Mesenchymal stem cell (in vitro differentiated cells and primary cell): ENCODE results near the gene SRGAP1.

Source experiments
- DNase-seq: peaks from one replicate; pipeline ENCODE4 v3.0.0-alpha.2; 2013
- H2AFZ ChIP-seq: one replicate; pipeline ENCODE4 v1.6.1; 2013; ENCODE audit warnings: low read depth, mild to moderate bottlenecking, control low read depth, inconsistent platforms, low read length, moderate library complexity
- H2AK5ac ChIP-seq: 2 replicates; pipeline ENCODE4 v1.6.1; 2013; ENCODE audit warnings: low read length, moderate library complexity, mild to moderate bottlenecking, inconsistent platforms; ENCODE audit not compliant: severe bottlenecking
- H2BK120ac ChIP-seq: one replicate; pipeline ENCODE4 v1.6.1; 2013; ENCODE audit warnings: low read depth, mild to moderate bottlenecking, inconsistent platforms, low read length, moderate library complexity
- H2BK12ac ChIP-seq, 2 experiments: one replicate each; pipeline ENCODE4 v1.6.1; 2013; ENCODE audit warnings: inconsistent platforms in 2 of 2, low read length in 2 of 2, mild to moderate bottlenecking in 2 of 2, moderate library complexity in 2 of 2, control low read depth in 1 of 2
- H2BK15ac ChIP-seq: one replicate; pipeline ENCODE4 v1.6.1; 2013; ENCODE audit warnings: mild to moderate bottlenecking, low read depth, inconsistent platforms; ENCODE audit not compliant: poor library complexity, severe bottlenecking
- H2BK5ac ChIP-seq: 2 replicates; pipeline ENCODE4 v1.6.1; 2013; ENCODE audit warnings: low read depth, mild to moderate bottlenecking, low read length, control low read depth, inconsistent platforms; ENCODE audit not compliant: poor library complexity, severe bottlenecking
- H3K14ac ChIP-seq, 2 experiments: one replicate each; pipeline ENCODE4 v1.6.1; 2013; ENCODE audit warnings: inconsistent platforms in 2 of 2, low read length in 2 of 2, control low read depth in 1 of 2, mild to moderate bottlenecking in 1 of 2, moderate library complexity in 1 of 2
- H3K18ac ChIP-seq, 2 experiments: one replicate each; pipeline ENCODE4 v1.6.1; 2013; ENCODE audit warnings: inconsistent platforms in 2 of 2, low read length in 2 of 2, control low read depth in 1 of 2, low read depth in 1 of 2, mild to moderate bottlenecking in 1 of 2
- H3K23ac ChIP-seq, 2 experiments: one replicate each; pipeline ENCODE4 v1.6.1; 2013; ENCODE audit warnings: inconsistent platforms in 2 of 2, low read length in 2 of 2, mild to moderate bottlenecking in 2 of 2, moderate library complexity in 2 of 2, control low read depth in 1 of 2
- H3K27ac ChIP-seq: 2 replicates; pipeline ENCODE4 v1.5.1; 2013; ENCODE audit warnings: mild to moderate bottlenecking, moderate library complexity, low read length, control low read depth, inconsistent platforms; ENCODE audit not compliant: poor library complexity, severe bottlenecking
- H3K27me3 ChIP-seq, 2 experiments: 2 replicates each; pipeline versions ENCODE4 v1.6.1 to v1.7.0; 2013; ENCODE audit warnings: low read length in 2 of 2, mild to moderate bottlenecking in 2 of 2, moderate library complexity in 2 of 2, control low read depth in 1 of 2, inconsistent platforms in 1 of 2; ENCODE audit not compliant: control insufficient read depth in 1 of 2, insufficient read depth in 1 of 2
- H3K36me3 ChIP-seq, 2 experiments: 2 replicates each; pipeline versions ENCODE4 v1.6.1 to v1.7.0; 2013; ENCODE audit warnings: low read length in 2 of 2, control low read depth in 1 of 2, inconsistent platforms in 1 of 2, low read depth in 1 of 2, mild to moderate bottlenecking in 1 of 2; ENCODE audit not compliant: insufficient read depth in 2 of 2, control insufficient read depth in 1 of 2
- H3K4ac ChIP-seq, 2 experiments: one replicate each; pipeline ENCODE4 v1.6.1; 2013; ENCODE audit warnings: inconsistent platforms in 2 of 2, low read length in 2 of 2, mild to moderate bottlenecking in 2 of 2, moderate library complexity in 2 of 2, control low read depth in 1 of 2, low read depth in 1 of 2
- H3K4me1 ChIP-seq: 2 replicates; pipeline ENCODE4 v1.6.1; 2013; ENCODE audit warnings: low read depth, low read length, control low read depth; ENCODE audit not compliant: control insufficient read depth, insufficient read depth
- H3K4me2 ChIP-seq: 2 replicates; pipeline ENCODE4 v1.6.1; 2013; ENCODE audit warnings: low read length, mild to moderate bottlenecking, inconsistent platforms; ENCODE audit not compliant: poor library complexity, severe bottlenecking
- H3K4me3 ChIP-seq, 2 experiments: 2 replicates each; pipeline versions ENCODE4 v1.5.1 to v1.7.0; 2013; ENCODE audit warnings: low read length in 2 of 2, mild to moderate bottlenecking in 2 of 2, control low read depth in 1 of 2, low read depth in 1 of 2; ENCODE audit not compliant: insufficient read depth in 1 of 2
- H3K79me1 ChIP-seq: replicated peaks from 2 replicates; pipeline ENCODE4 v1.6.1; 2013; ENCODE audit warnings: mild to moderate bottlenecking, control low read depth, low read length, inconsistent platforms; ENCODE audit not compliant: poor library complexity, severe bottlenecking
- H3K9ac ChIP-seq: 2 replicates; pipeline ENCODE4 v1.7.0; 2013; ENCODE audit warnings: mild to moderate bottlenecking, low read length, moderate library complexity
- H3K9me3 ChIP-seq: 2 replicates; pipeline ENCODE4 v1.7.0; 2013; ENCODE audit warnings: mild to moderate bottlenecking, low read length; ENCODE audit not compliant: control insufficient read depth
- H4K8ac ChIP-seq: one replicate; pipeline ENCODE4 v1.6.1; 2013; ENCODE audit warnings: inconsistent platforms, mild to moderate bottlenecking, low read length, moderate library complexity
- H4K91ac ChIP-seq: one replicate; pipeline ENCODE4 v1.6.1; 2013; ENCODE audit warnings: mild to moderate bottlenecking, low read length, inconsistent platforms
- WGBS: methylation state at CpG from one replicate; pipeline ENCODE4 v1.1.7; 2013; ENCODE audit warnings: mixed read lengths; 5-methylcytosine and 5-hydroxymethylcytosine counted together

Gene SRGAP1

GRCh38 chr12:63989301-63989845 is 144.9 kb downstream of the SRGAP1 start:
- DNase-seq: peak; percentile 64
- peaks cover 5 to 88% of the 10 kb centered on the region in 2 experiments for H3K36me3 ChIP-seq
- WGBS: 37% methylated on average over 2 of the region's 2 CpGs
- H3K79me1 ChIP-seq: peaks cover 9% of the 10 kb centered on the region
- H3K27me3 ChIP-seq: no peaks in the 10 kb centered on the region
- peak overlapping the region; percentile 98 for H3K27ac ChIP-seq
- H3K4me2 ChIP-seq: no peak overlapping the region
- peak overlapping the region in 1 of 2 experiments; percentile 83 for H2BK12ac ChIP-seq
- peak overlapping the region; percentile 18 to 46 for H3K18ac ChIP-seq
- peak overlapping the region; percentile 13 to 56 for H3K4ac ChIP-seq
- peaks cover 12% of the 10 kb centered on the region for H3K4me1 ChIP-seq
- no peaks in the 10 kb centered on the region for H3K9me3 ChIP-seq
- H2AFZ ChIP-seq: no peak overlapping the region
- no peak overlapping the region for H4K91ac ChIP-seq
- no peak overlapping the region for H3K4me3 ChIP-seq
- no peak overlapping the region for H2BK15ac ChIP-seq
- peak overlapping the region in 1 of 2 experiments; percentile 72 for H3K23ac ChIP-seq
- peak overlapping the region; percentile 1 for H2BK5ac ChIP-seq
- H3K14ac ChIP-seq: no peak overlapping the region
- no peak overlapping the region for H2BK120ac ChIP-seq
- H3K9ac ChIP-seq: no peak overlapping the region
- peak overlapping the region; percentile 96 for H2AK5ac ChIP-seq
- no peak overlapping the region for H4K8ac ChIP-seq

GRCh38 chr12:63990828-63991547 is 146.5 kb downstream of the SRGAP1 start:
- Histone ChIP-seq H2BK12ac (no peak overlapping the region), H3K4me3 (no peak overlapping the region), H2BK5ac (no peak overlapping the region), H3K4me2 (no peak overlapping the region), H3K23ac (no peak overlapping the region), H3K4me1 (peaks cover 15% of the 10 kb centered on the region), H3K4ac (no peak overlapping the region), H3K18ac (peak overlapping the region in 1 of 2 experiments; percentile 4), H2AK5ac (peak overlapping the region; percentile 96), H3K9ac (no peak overlapping the region), H3K9me3 (no peaks in the 10 kb centered on the region), H4K8ac (no peak overlapping the region), H2BK120ac (no peak overlapping the region), H3K27me3 (no peaks in the 10 kb centered on the region), H2BK15ac (no peak overlapping the region), H3K27ac (peak overlapping the region; percentile 98), H3K79me1 (peaks cover 5% of the 10 kb centered on the region), H4K91ac (no peak overlapping the region), H2AFZ (no peak overlapping the region), H3K36me3 (peaks cover 0 to 76% of the 10 kb centered on the region in 2 experiments), H3K14ac (no peak overlapping the region)
- 87% methylated on average over 5 of the region's 7 CpGs for WGBS
- DNase-seq: no peak

- Histone ChIP-seq H2AK5ac (no peak overlapping the region), H3K23ac (no peak overlapping the region), H3K79me1 (peaks cover 12% of the 10 kb centered on the region), H4K8ac (no peak overlapping the region), H3K4me2 (no peak overlapping the region), H3K27me3 (no peaks in the 10 kb centered on the region), H3K4me3 (no peak overlapping the region), H2BK12ac (no peak overlapping the region), H3K9me3 (no peaks in the 10 kb centered on the region), H2BK120ac (no peak overlapping the region), H3K18ac (no peak overlapping the region), H3K4ac (no peak overlapping the region), H2BK15ac (no peak overlapping the region), H3K36me3 (peaks cover 0 to 80% of the 10 kb centered on the region in 2 experiments), H4K91ac (no peak overlapping the region), H2AFZ (no peak overlapping the region), H2BK5ac (no peak overlapping the region), H3K14ac (no peak overlapping the region), H3K4me1 (peaks cover 8% of the 10 kb centered on the region), H3K27ac (no peak overlapping the region), H3K9ac (peak overlapping the region; percentile 38)
- 100% methylated on average over 1 of the region's 2 CpGs for WGBS
- DNase-seq: no peak
These were observed 150.2 kb downstream of the SRGAP1 start for GRCh38 chr12:63994704-63995103.

GRCh38 chr12:63995512-63995911 is 151.0 kb downstream of the SRGAP1 start:
- H2BK15ac ChIP-seq: no peak overlapping the region
- H4K8ac ChIP-seq: no peak overlapping the region
- no peak overlapping the region for H3K4me2 ChIP-seq
- no peak overlapping the region for H2AFZ ChIP-seq
- peaks cover 11% of the 10 kb centered on the region for H3K4me1 ChIP-seq
- H3K9ac ChIP-seq: no peak overlapping the region
- peak overlapping the region; percentile 91 for H2AK5ac ChIP-seq
- peaks cover 17% of the 10 kb centered on the region for H3K79me1 ChIP-seq
- H3K27me3 ChIP-seq: no peaks in the 10 kb centered on the region
- H4K91ac ChIP-seq: no peak overlapping the region
- no peak overlapping the region for H3K4ac ChIP-seq
- H2BK120ac ChIP-seq: no peak overlapping the region
- H3K18ac ChIP-seq: no peak overlapping the region
- H3K27ac ChIP-seq: no peak overlapping the region
- H3K23ac ChIP-seq: no peak overlapping the region
- H2BK12ac ChIP-seq: no peak overlapping the region
- no peak overlapping the region for H2BK5ac ChIP-seq
- no peak overlapping the region for H3K4me3 ChIP-seq
- no peak for DNase-seq
- peaks cover 0 to 81% of the 10 kb centered on the region in 2 experiments for H3K36me3 ChIP-seq
- no peaks in the 10 kb centered on the region for H3K9me3 ChIP-seq
- H3K14ac ChIP-seq: no peak overlapping the region
